ENCODE data around the gene NOL11.
"Not testable (repeated sequence)": the region's sequence is repeated elsewhere in the genome, so short reads cannot be mapped to it uniquely, and the experiment has no call there.

NOL11 gene

DNA sequence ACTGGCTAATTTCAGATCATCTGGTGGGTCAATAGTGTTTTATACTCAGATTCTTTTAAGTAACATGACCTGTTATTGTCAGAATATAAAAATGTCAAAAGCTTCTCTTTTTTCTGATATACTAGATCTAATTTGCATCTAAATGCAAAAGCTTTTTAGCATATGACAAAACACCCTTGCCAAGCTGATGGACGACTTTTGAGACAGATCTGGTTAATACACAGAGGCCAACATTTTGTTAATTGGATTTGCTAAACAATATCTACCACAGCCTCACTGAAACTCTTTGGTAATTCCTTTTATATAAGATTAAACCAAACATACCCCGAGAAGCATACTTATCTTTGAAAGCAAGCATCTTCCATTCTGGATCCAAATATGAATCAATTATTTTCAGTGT is 10.3 kb upstream of the NOL11 start:
- no peak for DNase-seq (ENCODE audit: low read depth in 2 of 3, low spot score in 2 of 3)

DNA sequence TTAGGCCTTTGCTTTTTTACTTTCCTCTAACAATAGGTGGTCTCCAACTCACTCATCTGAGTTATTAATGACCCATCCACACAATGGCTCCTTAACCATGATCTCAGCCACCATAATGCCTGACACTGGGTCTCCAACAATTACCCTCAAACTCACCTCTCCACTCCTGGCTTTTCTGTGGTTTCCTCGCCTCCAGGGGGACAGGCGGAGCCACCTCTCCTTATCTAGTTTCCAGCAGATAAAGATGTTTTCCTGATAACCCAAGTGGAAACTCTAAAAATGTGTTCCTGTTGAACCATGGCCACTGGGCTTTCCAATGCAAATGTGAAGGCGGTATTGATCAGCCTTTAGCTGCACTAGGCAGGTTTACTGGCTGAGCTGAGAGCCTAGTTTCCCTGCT is 9.4 kb upstream of the NOL11 start:
- DNase-seq (ENCODE audit: low read depth in 2 of 3, low spot score in 2 of 3): no peak

DNA sequence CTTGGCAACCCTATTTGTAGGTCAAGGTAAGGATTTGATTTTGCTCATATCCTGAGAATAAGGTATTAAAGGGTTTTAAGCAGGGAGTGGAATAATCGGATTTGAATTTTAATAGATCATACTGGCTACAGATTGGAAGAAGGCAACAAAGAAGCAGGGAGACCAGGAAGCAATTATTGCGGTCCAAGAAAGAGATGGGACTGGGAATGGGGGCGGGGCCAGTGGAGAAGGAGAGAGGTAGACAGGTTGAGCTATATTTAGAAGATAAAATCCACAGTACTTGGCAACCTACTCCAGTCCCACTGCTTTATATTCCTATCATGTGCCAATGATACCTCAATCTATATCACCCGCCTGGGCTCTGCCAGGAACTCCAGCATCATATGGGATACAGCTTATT is 5.8 kb upstream of the NOL11 start:
- DNase-seq (ENCODE audit: low read depth in 2 of 3, low spot score in 2 of 3): no peak

GRCh38 chr17:67712375-67712774 is 5.4 kb upstream of the NOL11 start:
- no peak for DNase-seq (ENCODE audit: low read depth in 2 of 3, low spot score in 2 of 3)

DNA sequence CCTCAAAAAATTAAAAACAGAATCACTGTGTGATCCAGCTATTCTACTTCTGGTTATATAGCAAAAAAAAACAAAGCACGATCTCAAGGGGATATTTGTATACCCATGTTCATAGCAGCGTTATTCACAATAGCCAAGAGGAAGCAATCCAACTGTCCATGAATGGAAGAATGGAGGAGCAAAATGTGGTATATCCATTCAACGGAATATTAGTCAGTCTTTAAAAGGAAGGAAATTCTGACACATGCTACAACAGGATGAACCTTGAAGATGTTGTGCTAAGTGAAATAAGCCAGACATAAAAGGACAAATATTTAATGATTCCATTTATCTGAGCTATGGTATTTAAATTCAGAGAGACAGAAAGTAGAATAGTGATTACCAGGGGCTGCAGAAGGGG is 4.6 kb upstream of the NOL11 start:
- no peak for DNase-seq (ENCODE audit: low read depth in 2 of 3, low spot score in 2 of 3)

GRCh38 chr17:67716405-67716798 is 1.3 kb upstream of the NOL11 start:
- DNase-seq (ENCODE audit: low read depth in 2 of 3, low spot score in 2 of 3): no peak

- DNase-seq (ENCODE audit: low read depth in 2 of 3, low spot score in 2 of 3): no peak
These were observed 528 bp upstream of the NOL11 start for GRCh38 chr17:67717192-67717623.

GRCh38 chr17:67718325-67718941 is 697 bp downstream of the NOL11 start:
- peak in 2 of 3 experiments; percentile 10 to 29 for DNase-seq (ENCODE audit: low read depth in 2 of 3, low spot score in 2 of 3)

DNA sequence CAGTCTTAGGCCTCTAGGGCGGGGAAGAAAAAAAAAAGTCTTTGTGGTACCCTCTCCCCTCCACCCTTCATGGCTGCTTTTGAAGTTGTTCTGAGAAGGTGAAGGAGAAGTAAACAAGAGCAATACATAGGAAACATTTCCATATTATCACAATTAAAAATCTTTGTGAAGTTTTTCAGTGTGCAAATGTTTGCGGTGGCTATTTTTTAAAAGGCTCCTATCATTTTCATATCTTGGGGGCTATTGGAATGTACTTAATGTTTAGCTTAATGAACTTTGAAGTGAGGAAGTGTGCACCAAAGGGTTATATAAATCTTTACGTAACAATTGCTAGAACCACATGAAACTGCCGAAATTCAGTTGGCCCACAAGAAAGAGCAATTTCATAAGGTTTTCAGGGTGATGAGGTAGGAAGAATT is 7.6 kb downstream of the NOL11 start:
- DNase-seq (ENCODE audit: low read depth in 2 of 3, low spot score in 2 of 3): no peak

GRCh38 chr17:67725807-67726206 is 8.1 kb downstream of the NOL11 start:
- no peak for DNase-seq (ENCODE audit: low read depth in 2 of 3, low spot score in 2 of 3)

DNA sequence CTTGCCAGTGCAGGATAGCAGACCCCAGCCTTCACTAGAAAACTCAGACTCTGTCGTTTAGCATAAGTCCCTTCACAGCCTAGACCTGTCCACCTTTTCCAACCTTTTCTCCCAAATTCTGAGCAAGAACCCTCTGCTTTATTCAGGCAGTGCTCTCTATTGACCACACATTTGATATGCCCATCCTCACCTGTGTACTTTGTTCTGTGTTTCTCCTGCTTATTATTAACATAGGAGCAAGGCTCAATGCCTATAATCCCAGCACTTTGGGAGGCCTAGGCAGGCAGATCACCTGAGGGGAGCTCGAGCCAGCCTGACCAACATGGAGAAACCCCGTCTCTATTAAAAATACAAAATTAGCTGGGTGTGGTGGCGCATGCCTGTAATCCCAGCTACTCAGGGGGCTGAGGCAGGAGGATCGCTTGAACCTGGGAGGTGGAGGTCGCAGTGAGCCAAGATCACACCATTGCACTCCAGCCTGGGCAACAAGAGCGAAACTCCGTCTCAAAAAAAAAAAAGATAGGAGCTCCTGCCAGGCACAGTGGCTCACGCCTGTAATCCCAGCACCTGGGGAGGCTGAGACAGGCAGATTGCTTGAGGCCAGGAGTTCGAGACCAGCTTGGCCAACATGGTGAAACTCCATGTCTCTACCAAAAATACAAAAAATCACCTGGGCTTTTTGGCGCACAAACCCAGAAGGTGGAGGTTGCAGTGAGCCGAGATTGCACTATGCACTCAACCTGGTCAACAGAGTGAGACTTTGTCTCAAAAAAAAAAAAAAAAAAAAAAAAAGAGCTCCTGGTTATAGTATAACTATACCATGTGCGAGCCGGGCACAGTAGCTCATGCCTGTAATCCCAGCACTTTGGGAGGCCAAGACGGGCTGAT is 9.7 kb downstream of the NOL11 start:
- not testable (repeated sequence) for DNase-seq (ENCODE audit: low read depth in 2 of 3, low spot score in 2 of 3)

DNA sequence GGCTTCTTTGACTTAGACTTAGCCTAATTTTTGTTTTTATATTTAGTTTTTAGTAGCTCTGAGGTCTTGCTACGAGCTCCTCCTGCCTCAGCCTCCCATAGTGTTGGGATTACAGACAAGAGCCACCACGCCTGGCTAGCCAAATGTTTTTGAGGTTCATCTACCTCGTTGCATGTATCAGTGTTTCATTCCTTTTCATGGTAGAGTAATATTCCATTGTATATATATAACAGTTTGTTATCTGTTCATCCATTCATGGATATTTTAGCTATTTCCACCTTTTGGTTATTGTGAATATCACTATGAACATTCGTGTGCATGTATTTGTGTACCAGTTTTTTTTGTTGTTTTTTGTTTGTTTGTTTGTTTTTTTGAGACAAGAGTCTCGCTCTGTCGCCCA is 12.2 kb downstream of the NOL11 start:
- no peak for DNase-seq (ENCODE audit: low read depth in 2 of 3, low spot score in 2 of 3)

DNA sequence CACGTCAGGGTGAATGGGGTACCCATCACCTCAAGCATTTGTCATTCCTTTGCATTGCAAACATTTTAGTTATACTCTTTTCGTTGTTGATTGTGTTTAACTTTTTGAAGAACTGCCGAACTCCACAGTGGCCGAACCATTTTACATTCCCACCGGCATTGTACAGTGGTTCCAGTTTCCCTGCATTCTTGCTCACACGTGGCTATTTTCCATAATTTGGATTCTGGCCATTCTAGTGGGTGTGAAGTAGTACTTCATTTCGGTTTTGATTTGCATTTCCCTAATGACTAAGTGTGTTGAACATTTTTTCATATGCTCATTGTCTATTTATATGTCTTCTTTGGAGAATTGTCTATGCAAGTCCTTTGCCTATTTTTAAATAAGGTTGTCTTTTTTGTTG is 13.0 kb downstream of the NOL11 start:
- no peak for DNase-seq (ENCODE audit: low read depth in 2 of 3, low spot score in 2 of 3)

DNA sequence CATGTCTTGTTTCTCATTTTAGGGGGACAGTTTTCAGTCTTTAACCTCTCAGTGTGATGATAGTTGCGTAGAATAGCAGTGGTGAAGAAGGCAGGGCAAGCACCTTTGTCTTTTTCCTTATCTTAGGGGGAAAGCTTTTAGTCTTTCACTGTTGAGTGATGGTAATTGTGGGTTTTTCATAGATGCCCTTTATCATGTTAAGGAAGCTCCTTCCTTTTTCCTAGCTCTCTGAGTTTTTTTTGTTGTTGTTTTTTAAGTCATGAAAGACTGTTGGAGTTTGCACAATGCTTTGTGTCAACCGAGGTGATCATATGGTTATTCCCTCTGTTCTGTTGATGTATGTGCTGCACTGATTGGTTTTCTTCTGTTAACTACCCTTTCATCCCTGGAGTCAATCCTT is 15.7 kb downstream of the NOL11 start:
- no peak for DNase-seq (ENCODE audit: low read depth in 2 of 3, low spot score in 2 of 3)

DNA sequence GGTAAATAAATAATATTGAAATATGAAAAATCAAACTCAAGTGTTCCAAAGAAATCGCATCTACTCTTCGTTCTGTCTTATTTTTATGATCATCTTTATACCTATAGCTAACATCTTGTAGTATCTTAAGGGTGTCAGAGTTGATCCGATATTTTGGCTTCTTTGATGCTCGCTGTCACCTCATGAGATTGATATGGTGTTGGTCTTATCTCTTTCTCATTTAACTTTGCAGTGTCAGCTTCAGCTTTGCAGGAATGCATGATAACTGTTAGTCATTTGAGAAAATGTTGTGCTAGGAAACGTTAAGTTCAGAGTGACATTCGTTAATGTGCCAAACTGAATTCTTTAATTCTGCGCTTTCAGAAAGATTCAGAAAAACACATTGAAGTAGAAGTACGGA is 19.4 kb downstream of the NOL11 start:
- no peak for DNase-seq (ENCODE audit: low read depth in 2 of 3, low spot score in 2 of 3)

DNA sequence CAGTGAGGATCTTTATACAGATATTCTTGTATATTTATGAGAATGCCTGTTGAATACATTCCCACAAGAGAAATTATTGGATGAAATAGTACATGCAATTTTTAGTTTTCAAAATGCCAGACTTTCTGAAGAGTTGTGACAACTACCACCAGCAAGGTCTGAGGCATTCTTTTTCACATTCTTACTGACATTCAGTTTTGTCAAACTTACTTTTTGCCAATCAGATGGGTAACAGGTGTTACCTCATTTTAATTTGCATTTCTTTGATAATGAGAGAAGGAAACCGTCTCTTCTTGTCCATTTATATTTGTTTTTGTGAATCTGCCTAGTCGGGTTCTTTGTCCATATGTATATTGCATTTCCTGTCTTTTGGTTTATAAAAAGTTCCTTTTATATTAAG is 24.3 kb downstream of the NOL11 start:
- DNase-seq (ENCODE audit: low read depth in 2 of 3, low spot score in 2 of 3): no peak

GRCh38 chr17:67746704-67747571 is 29.2 kb downstream of the NOL11 start:
- no peak for DNase-seq (ENCODE audit: low read depth in 2 of 3, low spot score in 2 of 3)

DNA sequence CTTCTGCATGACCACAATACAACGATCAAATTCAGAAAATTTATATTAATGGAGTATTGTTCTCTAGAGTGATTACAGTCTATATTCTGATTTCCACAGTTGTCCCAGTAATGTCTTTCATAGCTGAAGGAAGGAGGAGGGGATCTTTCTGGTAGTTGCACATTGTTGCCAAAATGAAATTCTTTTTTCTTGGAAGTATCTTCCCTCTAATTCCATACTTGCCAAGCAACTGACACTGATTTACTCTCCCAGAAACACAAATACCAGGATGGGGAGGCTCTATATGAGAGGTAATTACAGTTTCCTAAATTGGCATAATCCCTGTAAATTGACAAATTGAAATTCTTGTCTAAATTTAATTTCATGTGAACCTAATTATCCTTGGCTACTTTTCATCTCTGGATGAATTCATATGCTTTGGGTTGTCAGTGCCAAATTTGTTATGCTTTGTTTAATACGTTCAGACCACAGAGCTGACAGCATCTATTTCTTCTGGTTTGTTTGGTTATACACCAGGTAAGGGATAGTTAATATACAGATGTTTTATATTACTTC is 30.0 kb downstream of the NOL11 start:
- DNase-seq (ENCODE audit: low read depth in 2 of 3, low spot score in 2 of 3): no peak

- no peak for DNase-seq (ENCODE audit: low read depth in 2 of 3, low spot score in 2 of 3)
These were observed 32.3 kb downstream of the NOL11 start for GRCh38 chr17:67750067-67750466.

- no peak for DNase-seq (ENCODE audit: low read depth in 2 of 3, low spot score in 2 of 3)
These were observed 33.7 kb downstream of the NOL11 start for GRCh38 chr17:67751101-67752074.

All from activated CD8-positive, alpha-beta memory T cell treated with anti-CD3 and anti-CD28 coated beads for 48 hours (primary cell).